ENCODE measurements around the gene RALB.

The RALB gene

GRCh38 chr2:120265006-120265405 lies 12.4 kb downstream of the RALB start:
- H2BK5ac ChIP-seq (ENCODE audit: low read depth, low read length, poor library complexity, severe bottlenecking), result no peak overlapping the region
- WGBS, result 96% methylated on average over 10 of the region's 12 CpGs

DNA sequence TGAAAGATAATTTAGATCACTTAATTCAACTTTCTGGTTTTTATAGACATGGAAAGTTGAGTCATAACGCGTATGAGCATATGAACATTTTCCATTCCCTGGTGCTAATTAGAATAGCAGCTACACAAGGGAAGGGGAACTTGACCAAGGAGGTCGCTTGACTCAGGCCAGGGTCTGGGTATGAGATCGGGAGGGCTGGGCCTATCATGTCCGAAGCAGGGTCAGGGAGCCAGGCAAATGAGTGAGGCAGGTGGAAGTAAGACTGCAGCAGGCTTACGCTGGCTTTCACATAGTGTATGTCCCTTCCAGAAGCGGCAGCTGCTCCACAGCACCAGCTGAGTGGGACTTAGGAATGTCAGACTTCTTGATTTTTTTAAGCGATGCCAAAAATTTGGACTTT lies 14.7 kb downstream of the RALB start:
- Histone ChIP-seq H3K36me3 (ENCODE audit: control insufficient read depth in 1 of 2, insufficient read depth in 2 of 2, low read depth in 1 of 2, low read length in 2 of 2) (peaks cover 4 to 13% of the 10 kb centered on the region in 2 experiments), H2BK5ac (ENCODE audit: low read depth, low read length, poor library complexity, severe bottlenecking) (no peak overlapping the region), H4K91ac (ENCODE audit: low read length) (no peak overlapping the region), H3K9me3 (ENCODE audit: control insufficient read depth, low read length) (no peaks in the 10 kb centered on the region), H3K27ac (ENCODE audit: low read length, poor library complexity, severe bottlenecking) (no peak overlapping the region), H3K18ac (ENCODE audit: low read depth in 1 of 2, low read length in 2 of 2) (no peak overlapping the region), H3K4me1 (ENCODE audit: control insufficient read depth, insufficient read depth, low read depth, low read length) (peaks cover 3% of the 10 kb centered on the region), H3K27me3 (ENCODE audit: control insufficient read depth in 1 of 2, insufficient read depth in 1 of 2, low read length in 2 of 2) (no peaks in the 10 kb centered on the region), H3K9ac (ENCODE audit: low read length) (no peak overlapping the region), H2BK15ac (ENCODE audit: low read depth, poor library complexity, severe bottlenecking) (no peak overlapping the region), H3K4me3 (ENCODE audit: insufficient read depth in 1 of 2, low read depth in 1 of 2, low read length in 2 of 2) (no peak overlapping the region), H2AFZ (ENCODE audit: low read depth, low read length) (no peak overlapping the region), H2BK120ac (ENCODE audit: low read depth, low read length) (no peak overlapping the region), H4K8ac (ENCODE audit: low read length) (no peak overlapping the region), H2BK12ac (ENCODE audit: low read length in 2 of 2) (no peak overlapping the region), H2AK5ac (ENCODE audit: low read length, severe bottlenecking) (no peak overlapping the region), H3K4me2 (ENCODE audit: low read length, poor library complexity, severe bottlenecking) (no peak overlapping the region), H3K4ac (ENCODE audit: low read depth in 1 of 2, low read length in 2 of 2) (no peak overlapping the region), H3K79me1 (replicated peaks; ENCODE audit: low read length, poor library complexity, severe bottlenecking) (peaks cover 21% of the 10 kb centered on the region), H3K23ac (ENCODE audit: low read length in 2 of 2) (no peak overlapping the region), H3K14ac (ENCODE audit: low read length in 2 of 2) (no peak overlapping the region)
- 94% methylated on average over 7 of the region's 8 CpGs for WGBS
- DNase-seq, result no peak

More at GRCh38 chr2:120265006-120265405, 12.4 kb downstream of the RALB start:
- no peak overlapping the region for H4K91ac ChIP-seq (ENCODE audit: low read length)
- peaks cover 32% of the 10 kb centered on the region for H3K79me1 ChIP-seq (replicated peaks; ENCODE audit: low read length, poor library complexity, severe bottlenecking)
- H2BK15ac ChIP-seq (ENCODE audit: low read depth, poor library complexity, severe bottlenecking), result no peak overlapping the region
- no peak overlapping the region for H3K9ac ChIP-seq (ENCODE audit: low read length)
- no peak overlapping the region for H3K23ac ChIP-seq (ENCODE audit: low read length in 2 of 2)
- no peak overlapping the region for H2BK12ac ChIP-seq (ENCODE audit: low read length in 2 of 2)
- no peak overlapping the region for H3K4me3 ChIP-seq (ENCODE audit: insufficient read depth in 1 of 2, low read depth in 1 of 2, low read length in 2 of 2)
- no peak overlapping the region for H3K14ac ChIP-seq (ENCODE audit: low read length in 2 of 2)
- peaks cover 6 to 13% of the 10 kb centered on the region in 2 experiments for H3K36me3 ChIP-seq (ENCODE audit: control insufficient read depth in 1 of 2, insufficient read depth in 2 of 2, low read depth in 1 of 2, low read length in 2 of 2)
- no peak overlapping the region for H2BK120ac ChIP-seq (ENCODE audit: low read depth, low read length)
- no peak for DNase-seq
- H2AFZ ChIP-seq (ENCODE audit: low read depth, low read length), result no peak overlapping the region
- H3K27me3 ChIP-seq (ENCODE audit: control insufficient read depth in 1 of 2, insufficient read depth in 1 of 2, low read length in 2 of 2), result no peaks in the 10 kb centered on the region
- H3K27ac ChIP-seq (ENCODE audit: low read length, poor library complexity, severe bottlenecking), result no peak overlapping the region
- H3K18ac ChIP-seq (ENCODE audit: low read depth in 1 of 2, low read length in 2 of 2), result no peak overlapping the region
- H3K9me3 ChIP-seq (ENCODE audit: control insufficient read depth, low read length), result no peaks in the 10 kb centered on the region
- peaks cover 3% of the 10 kb centered on the region for H3K4me1 ChIP-seq (ENCODE audit: control insufficient read depth, insufficient read depth, low read depth, low read length)
- H3K4ac ChIP-seq (ENCODE audit: low read depth in 1 of 2, low read length in 2 of 2), result no peak overlapping the region
- no peak overlapping the region for H4K8ac ChIP-seq (ENCODE audit: low read length)
- H3K4me2 ChIP-seq (ENCODE audit: low read length, poor library complexity, severe bottlenecking), result no peak overlapping the region
- H2AK5ac ChIP-seq (ENCODE audit: low read length, severe bottlenecking), result no peak overlapping the region

DNA sequence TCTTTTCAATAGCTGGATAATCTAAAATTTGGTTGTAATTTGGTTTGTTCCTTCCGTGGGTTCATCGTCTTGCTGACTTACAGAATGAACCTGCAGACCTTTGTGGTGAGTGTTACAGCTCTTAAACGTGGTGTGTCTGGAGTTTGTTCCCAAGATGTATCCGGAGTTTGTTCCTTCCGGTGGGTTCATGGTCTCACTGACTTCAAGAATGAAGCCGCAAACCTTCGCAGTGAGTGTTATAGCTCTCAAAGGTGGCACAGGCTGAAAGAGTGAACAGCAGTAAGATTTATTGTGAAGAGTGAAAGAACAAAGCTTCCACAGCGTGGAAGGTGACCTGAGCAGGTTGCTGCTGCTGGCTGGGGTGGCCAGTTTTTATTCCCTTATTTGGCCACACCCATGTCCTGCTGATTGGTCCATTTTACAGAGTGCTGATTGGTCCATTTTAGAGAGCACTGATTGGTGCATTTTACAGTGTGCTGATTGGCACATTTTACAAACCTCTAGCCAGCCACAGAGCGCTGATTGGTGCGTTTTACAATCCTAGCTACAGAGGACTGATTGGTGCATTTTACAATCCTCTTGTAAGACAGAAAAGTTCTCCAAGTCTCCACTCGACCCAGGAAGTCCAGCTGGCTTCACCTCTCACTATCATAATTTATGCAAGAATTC lies 16.6 kb downstream of the RALB start:
- no peak overlapping the region for H3K9ac ChIP-seq (ENCODE audit: low read length)
- H3K36me3 ChIP-seq (ENCODE audit: control insufficient read depth in 1 of 2, insufficient read depth in 2 of 2, low read depth in 1 of 2, low read length in 2 of 2), result peaks cover 4 to 13% of the 10 kb centered on the region in 2 experiments
- H3K27me3 ChIP-seq (ENCODE audit: control insufficient read depth in 1 of 2, insufficient read depth in 1 of 2, low read length in 2 of 2), result no peaks in the 10 kb centered on the region
- no peak overlapping the region for H3K4ac ChIP-seq (ENCODE audit: low read depth in 1 of 2, low read length in 2 of 2)
- H3K27ac ChIP-seq (ENCODE audit: low read length, poor library complexity, severe bottlenecking), result no peak overlapping the region
- no peaks in the 10 kb centered on the region for H3K9me3 ChIP-seq (ENCODE audit: control insufficient read depth, low read length)
- H2AFZ ChIP-seq (ENCODE audit: low read depth, low read length), result no peak overlapping the region
- H2BK12ac ChIP-seq (ENCODE audit: low read length in 2 of 2), result no peak overlapping the region
- no peak overlapping the region for H3K14ac ChIP-seq (ENCODE audit: low read length in 2 of 2)
- 96% methylated on average over 10 of the region's 11 CpGs for WGBS
- H3K4me1 ChIP-seq (ENCODE audit: control insufficient read depth, insufficient read depth, low read depth, low read length), result peaks cover 4% of the 10 kb centered on the region
- no peak overlapping the region for H3K4me2 ChIP-seq (ENCODE audit: low read length, poor library complexity, severe bottlenecking)
- H2BK120ac ChIP-seq (ENCODE audit: low read depth, low read length), result no peak overlapping the region
- H3K18ac ChIP-seq (ENCODE audit: low read depth in 1 of 2, low read length in 2 of 2), result no peak overlapping the region
- peaks cover 26% of the 10 kb centered on the region for H3K79me1 ChIP-seq (replicated peaks; ENCODE audit: low read length, poor library complexity, severe bottlenecking)
- no peak overlapping the region for H4K91ac ChIP-seq (ENCODE audit: low read length)
- no peak overlapping the region for H4K8ac ChIP-seq (ENCODE audit: low read length)
- no peak overlapping the region for H2BK15ac ChIP-seq (ENCODE audit: low read depth, poor library complexity, severe bottlenecking)
- no peak overlapping the region for H2BK5ac ChIP-seq (ENCODE audit: low read depth, low read length, poor library complexity, severe bottlenecking)
- DNase-seq, result no peak
- H2AK5ac ChIP-seq (ENCODE audit: low read length, severe bottlenecking), result no peak overlapping the region
- no peak overlapping the region for H3K4me3 ChIP-seq (ENCODE audit: insufficient read depth in 1 of 2, low read depth in 1 of 2, low read length in 2 of 2)
- H3K23ac ChIP-seq (ENCODE audit: low read length in 2 of 2), result no peak overlapping the region

GRCh38 chr2:120269816-120270215 lies 17.2 kb downstream of the RALB start:
- no peak for DNase-seq
- H3K18ac ChIP-seq (ENCODE audit: low read depth in 1 of 2, low read length in 2 of 2), result no peak overlapping the region
- peaks cover 4% of the 10 kb centered on the region for H3K4me1 ChIP-seq (ENCODE audit: control insufficient read depth, insufficient read depth, low read depth, low read length)
- no peak overlapping the region for H3K4me3 ChIP-seq (ENCODE audit: insufficient read depth in 1 of 2, low read depth in 1 of 2, low read length in 2 of 2)
- WGBS, result no CpG with 5 or more reads among the region's 1 CpG
- H3K4me2 ChIP-seq (ENCODE audit: low read length, poor library complexity, severe bottlenecking), result no peak overlapping the region
- H4K8ac ChIP-seq (ENCODE audit: low read length), result no peak overlapping the region
- no peak overlapping the region for H2AK5ac ChIP-seq (ENCODE audit: low read length, severe bottlenecking)
- no peak overlapping the region for H3K9ac ChIP-seq (ENCODE audit: low read length)
- no peak overlapping the region for H3K23ac ChIP-seq (ENCODE audit: low read length in 2 of 2)
- H3K9me3 ChIP-seq (ENCODE audit: control insufficient read depth, low read length), result no peaks in the 10 kb centered on the region
- H3K14ac ChIP-seq (ENCODE audit: low read length in 2 of 2), result no peak overlapping the region
- no peak overlapping the region for H3K4ac ChIP-seq (ENCODE audit: low read depth in 1 of 2, low read length in 2 of 2)
- H4K91ac ChIP-seq (ENCODE audit: low read length), result no peak overlapping the region
- H3K27ac ChIP-seq (ENCODE audit: low read length, poor library complexity, severe bottlenecking), result no peak overlapping the region
- H2BK5ac ChIP-seq (ENCODE audit: low read depth, low read length, poor library complexity, severe bottlenecking), result no peak overlapping the region
- peaks cover 27% of the 10 kb centered on the region for H3K79me1 ChIP-seq (replicated peaks; ENCODE audit: low read length, poor library complexity, severe bottlenecking)
- no peaks in the 10 kb centered on the region for H3K27me3 ChIP-seq (ENCODE audit: control insufficient read depth in 1 of 2, insufficient read depth in 1 of 2, low read length in 2 of 2)
- no peak overlapping the region for H2BK120ac ChIP-seq (ENCODE audit: low read depth, low read length)
- no peak overlapping the region for H2BK12ac ChIP-seq (ENCODE audit: low read length in 2 of 2)
- peaks cover 4 to 11% of the 10 kb centered on the region in 2 experiments for H3K36me3 ChIP-seq (ENCODE audit: control insufficient read depth in 1 of 2, insufficient read depth in 2 of 2, low read depth in 1 of 2, low read length in 2 of 2)
- H2AFZ ChIP-seq (ENCODE audit: low read depth, low read length), result no peak overlapping the region
- H2BK15ac ChIP-seq (ENCODE audit: low read depth, poor library complexity, severe bottlenecking), result no peak overlapping the region

Data from mesenchymal stem cell (in vitro differentiated cells and primary cell).